Skin of body (tissue), 2 donors: Measurements from ENCODE around the gene SPOCD1. TPM values are rescaled to one million over a fixed set of nuclear protein-coding genes. Genes with fewer than 3 reads are reported as not detected.
A peak's percentile ranks its signal among the peaks of the same experiment; 100 is the strongest.

ENCODE experiments used
- DNase-seq: peaks from one replicate; lab custom pipeline; 2025; lab: John Stamatoyannopoulos, UW
- total RNA-seq: library from RNA; depleted of rRNA; stranded (reverse); fragments of >200 nt; gene quantifications from one replicate; pipeline ENCODE4 v1.2.3, GENCODE V29; 2014

Gene SPOCD1
- total RNA-seq, 1 donor from 2014 or later = 0.39 TPM

DNA sequence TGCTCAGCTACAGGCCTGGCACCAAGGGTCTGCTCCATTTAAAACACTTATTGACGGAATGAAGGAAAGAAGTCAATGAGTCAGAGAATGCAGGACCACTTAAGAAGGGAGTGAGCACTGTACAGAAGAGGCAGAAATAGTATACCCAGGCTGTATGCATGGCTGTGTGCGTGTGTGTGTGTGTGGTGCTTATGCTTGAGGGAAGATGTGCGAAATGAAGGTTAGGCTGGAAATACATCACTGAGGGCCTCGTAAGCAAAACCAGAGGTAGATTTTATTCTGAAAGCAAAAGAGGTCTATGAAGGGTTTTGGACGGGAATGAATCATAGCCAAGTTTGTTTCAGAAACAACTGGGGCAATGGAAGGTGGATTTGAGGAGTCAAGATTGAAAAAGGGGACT is 42.0 kb downstream of the SPOCD1 start:
- DNase-seq = no peak

- DNase-seq = no peak
Measured at GRCh38 chr1:31772669-31773248, 43.1 kb downstream of the SPOCD1 start.

- DNase-seq = no peak
Measured at GRCh38 chr1:31771891-31772668, 43.7 kb downstream of the SPOCD1 start.

- DNase-seq = no peak
Measured at GRCh38 chr1:31769720-31770390, 46.0 kb downstream of the SPOCD1 start.

DNA sequence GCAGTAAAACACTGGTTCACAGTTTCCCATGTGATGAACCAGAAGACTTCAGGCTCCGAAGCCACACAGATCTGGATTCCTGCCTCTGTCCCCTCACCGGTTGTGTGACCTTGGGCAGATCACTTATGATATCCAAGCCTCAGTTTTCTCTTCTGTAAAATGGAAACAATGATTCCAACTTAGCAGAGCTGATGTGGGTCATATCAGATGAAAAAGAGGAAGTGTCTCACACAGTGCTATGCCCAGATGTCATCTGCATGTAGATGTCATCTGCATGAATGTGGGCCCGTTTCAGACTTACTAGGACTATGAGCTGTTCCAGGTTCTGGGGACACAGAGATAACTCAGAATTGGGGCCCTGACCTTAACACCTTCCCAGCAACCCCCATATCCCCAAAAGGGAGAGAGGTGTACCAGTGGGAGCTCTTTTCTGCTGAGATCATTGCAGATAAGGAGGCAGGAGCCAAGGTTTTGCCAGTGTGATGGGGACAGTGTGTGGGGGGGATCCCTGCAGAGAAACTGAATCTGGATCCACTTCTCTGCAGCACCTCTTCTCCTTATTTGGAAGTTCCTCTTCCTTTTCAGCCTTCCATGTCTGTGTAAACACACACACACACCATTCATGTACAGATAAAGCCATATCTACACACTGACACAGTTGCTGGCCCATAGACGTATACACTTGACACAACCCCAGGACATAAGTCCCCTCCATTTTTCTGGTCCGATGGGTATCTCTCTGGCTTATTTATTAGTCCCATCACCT is 46.7 kb downstream of the SPOCD1 start:
- no peak for DNase-seq

- no peak for DNase-seq
Measured at GRCh38 chr1:31768407-31768907, 47.4 kb downstream of the SPOCD1 start.

GRCh38 chr1:31767225-31767624 is 48.6 kb downstream of the SPOCD1 start:
- no peak for DNase-seq

DNA sequence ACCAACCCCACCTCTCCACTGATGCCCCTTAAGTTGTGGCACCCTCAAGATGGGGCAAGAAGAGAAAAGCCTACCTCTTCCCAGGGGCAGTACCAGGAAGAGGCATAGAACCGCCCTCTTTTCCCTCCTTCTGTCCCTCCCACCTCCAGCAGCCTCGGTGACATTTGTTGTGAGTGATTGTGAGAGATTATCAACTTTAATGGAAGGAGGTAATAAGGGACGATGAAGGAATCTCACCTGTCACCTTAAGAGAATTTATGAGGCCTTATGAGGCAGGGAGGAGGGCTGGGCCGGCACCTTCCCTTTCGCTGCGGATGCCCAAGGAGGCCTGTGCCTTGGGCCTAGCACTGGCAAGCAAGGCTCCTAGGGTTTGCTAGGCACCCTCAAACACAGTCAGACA is 50.3 kb downstream of the SPOCD1 start:
- no peak for DNase-seq

DNA sequence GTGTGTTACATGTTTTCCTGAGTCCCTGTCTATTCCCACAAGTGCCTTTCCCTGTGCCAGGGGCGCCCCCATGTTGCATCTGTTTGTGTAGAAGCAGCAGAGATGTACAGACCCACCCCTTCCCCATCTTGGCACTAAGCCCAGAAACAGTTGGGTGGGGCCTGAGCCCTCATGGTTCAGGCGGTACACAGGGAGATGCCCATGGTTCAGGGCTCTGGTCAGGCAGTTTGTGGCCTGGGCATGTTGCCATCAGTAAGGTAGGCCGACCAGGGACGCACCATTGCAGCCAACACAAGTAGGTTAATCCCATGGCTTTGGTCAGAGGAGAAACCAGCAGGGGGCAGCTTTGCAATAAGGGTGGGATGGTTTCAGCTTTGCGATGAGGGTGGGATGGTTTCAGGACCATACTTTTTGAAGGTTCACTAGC is 50.8 kb downstream of the SPOCD1 start:
- DNase-seq = no peak

GRCh38 chr1:31764312-31765040 is 51.3 kb downstream of the SPOCD1 start, which contains the start of gene ADGRB2:
TSS of gene ADGRB2 (minus strand) at chr1:31764340. CDS start at chr1:31757221, 7,119 bp downstream.
- peak; percentile 38 for DNase-seq

- DNase-seq = no peak
Measured at GRCh38 chr1:31763671-31764311, 52.0 kb downstream of the SPOCD1 start.

GRCh38 chr1:31762726-31763670 is 52.8 kb downstream of the SPOCD1 start:
- DNase-seq = no peak

GRCh38 chr1:31762323-31762722 is 53.5 kb downstream of the SPOCD1 start:
- DNase-seq = no peak

DNA sequence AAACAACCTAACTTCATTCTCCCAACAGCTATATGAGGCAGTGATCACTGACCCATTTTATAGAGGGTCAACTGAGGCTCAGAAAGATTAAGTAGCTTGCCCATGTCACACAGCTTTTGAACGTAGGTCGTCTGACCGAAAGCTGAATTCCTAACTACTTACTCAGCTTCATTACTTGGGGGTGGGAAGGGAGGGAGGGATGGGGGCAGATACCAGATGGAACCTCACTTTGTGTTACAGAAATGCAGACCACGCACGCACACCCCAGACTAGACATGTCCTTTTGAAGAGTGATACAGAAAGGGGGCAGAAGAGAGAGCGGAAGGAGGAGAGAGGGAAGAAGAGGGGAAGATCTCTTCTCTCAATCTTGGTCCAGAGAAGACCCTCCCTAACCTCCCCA is 53.9 kb downstream of the SPOCD1 start:
- no peak for DNase-seq

- peak; percentile 58 for DNase-seq
Measured at GRCh38 chr1:31760471-31761470, 55.1 kb downstream of the SPOCD1 start.

- no peak for DNase-seq
Measured at GRCh38 chr1:31759298-31760023, 56.4 kb downstream of the SPOCD1 start.

DNA sequence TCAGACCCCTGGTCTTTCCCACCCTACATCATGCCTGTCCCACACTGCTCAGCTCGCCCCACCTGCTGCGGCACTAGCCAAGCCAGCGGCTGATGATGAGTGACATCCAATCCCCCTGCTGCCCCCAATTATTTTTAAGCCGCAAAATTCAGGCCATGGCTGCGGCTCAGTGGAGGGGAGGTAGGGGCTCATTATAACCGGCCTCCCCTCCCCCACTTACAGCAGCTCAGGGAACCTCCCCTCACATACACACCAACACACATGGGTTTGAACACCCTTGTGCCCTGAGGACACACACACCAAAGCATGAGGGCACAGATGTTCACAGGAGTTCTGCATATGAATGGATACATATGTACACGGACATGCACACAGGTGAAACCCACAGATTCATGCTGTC is 57.0 kb downstream of the SPOCD1 start:
- no peak for DNase-seq
